GM23248 (cell line): ENCODE data around the gene SERPINA5. TPM values are rescaled to one million over a fixed set of nuclear protein-coding genes. Genes with fewer than 3 reads are reported as not detected.

ENCODE experiments used
- DNase-seq: peaks from one replicate; pipeline ENCODE4 v3.0.0-alpha.2; 2015
- H2AFZ ChIP-seq: fragments of 200-600 bp; sonication (generic); 2 replicates; pipeline ENCODE4 v1.6.1; 2016; ENCODE audit warnings: antibody characterized with exemption
- H3F3A ChIP-seq: fragments of 200-600 bp; sonication (generic); 2 replicates; pipeline ENCODE4 v1.6.1; 2016; ENCODE audit warnings: mild to moderate bottlenecking, antibody characterized with exemption, mixed run types; ENCODE audit not compliant: insufficient read depth
- H3K27ac ChIP-seq: fragments of 200-600 bp; sonication (generic); 2 replicates; pipeline ENCODE4 v1.5.1; 2016; ENCODE audit warnings: mild to moderate bottlenecking
- H3K27me3 ChIP-seq: fragments of 200-600 bp; sonication (generic); replicated peaks from 2 replicates; pipeline ENCODE4 v1.6.1; 2016; ENCODE audit warnings: mild to moderate bottlenecking; ENCODE audit not compliant: insufficient read depth
- H3K36me3 ChIP-seq: fragments of 200-600 bp; sonication (generic); 2 replicates; pipeline ENCODE4 v1.6.1; 2016; ENCODE audit warnings: low read depth, mild to moderate bottlenecking
- H3K4me1 ChIP-seq: fragments of 200-600 bp; sonication (generic); 2 replicates; pipeline ENCODE4 v1.6.1; 2016; ENCODE audit warnings: mild to moderate bottlenecking; ENCODE audit not compliant: insufficient read depth
- H3K4me2 ChIP-seq: fragments of 200-600 bp; sonication (generic); one replicate; pipeline ENCODE4 v1.6.1; 2016; ENCODE audit warnings: mild to moderate bottlenecking; ENCODE audit not compliant: unreplicated experiment
- H3K4me3 ChIP-seq: fragments of 200-600 bp; sonication (generic); 2 replicates; pipeline ENCODE4 v1.5.1; 2016; ENCODE audit warnings: mild to moderate bottlenecking
- H3K79me2 ChIP-seq: fragments of 200-600 bp; sonication (generic); 2 replicates; pipeline ENCODE4 v1.6.1; 2016; ENCODE audit warnings: mild to moderate bottlenecking; ENCODE audit not compliant: insufficient read depth
- H3K9ac ChIP-seq: fragments of 200-600 bp; sonication (generic); 2 replicates; pipeline ENCODE4 v1.6.1; 2016; ENCODE audit warnings: mild to moderate bottlenecking
- H3K9me2 ChIP-seq: fragments of 200-600 bp; sonication (generic); 2 replicates; pipeline ENCODE4 v1.6.1; 2016; ENCODE audit warnings: mixed run types, mild to moderate bottlenecking, moderate library complexity; ENCODE audit not compliant: insufficient read depth
- H3K9me3 ChIP-seq: fragments of 200-600 bp; sonication (generic); one replicate; pipeline ENCODE4 v1.6.1; 2017; ENCODE audit warnings: low read depth
- H4K20me1 ChIP-seq: fragments of 200-600 bp; sonication (generic); 2 replicates; pipeline ENCODE4 v1.6.0; 2016; ENCODE audit not compliant: insufficient read depth
- EZH2 ChIP-seq: fragments of 200-600 bp; sonication (generic); IDR thresholded peaks from 2 replicates; pipeline ENCODE4 v1.6.1; 2018; ENCODE audit warnings: antibody characterized with exemption, mild to moderate bottlenecking; ENCODE audit not compliant: insufficient read depth, poor library complexity, severe bottlenecking
- EZH2phosphoT487 ChIP-seq: fragments of 200-600 bp; sonication (generic); IDR thresholded peaks from 2 replicates; pipeline ENCODE4 v1.6.1; 2018; ENCODE audit warnings: antibody characterized with exemption, moderate library complexity, mild to moderate bottlenecking, low read depth; ENCODE audit not compliant: insufficient read depth
- WGBS, 2 experiments: methylation state at CpG; one replicate each; pipeline ENCODE4 v1.1.6; 2015 to 2017; ENCODE audit warnings: low lambda C conversion rate in 2 of 2, low coverage in 1 of 2; ENCODE audit errors: missing lambda C conversion rate in 2 of 2; 5-methylcytosine and 5-hydroxymethylcytosine counted together
- in situ Hi-C: fragments of 300-500 bp; cut with MboI; formaldehyde crosslinking; loops from 2 replicates; pipeline ENCODE4 v1.15.0; 2020
- polyA plus RNA-seq: library from polyadenylated mRNA; unstranded; fragments of >200 nt; fragmentation: Nextera tagmentation; extraction: Ambion mirVana; gene quantifications from 2 replicates; pipeline ENCODE4 v1.2.1, GENCODE V29; 2016
- total RNA-seq: library from RNA; depleted of rRNA; stranded (reverse); fragments of >200 nt; shearing (Covaris generic); gene quantifications from 2 replicates; pipeline ENCODE4 v1.2.3, GENCODE V29; 2014

SERPINA5 gene
- total and polyA plus RNA-seq, 2 experiments from 2014 or later, result not detected

DNA sequence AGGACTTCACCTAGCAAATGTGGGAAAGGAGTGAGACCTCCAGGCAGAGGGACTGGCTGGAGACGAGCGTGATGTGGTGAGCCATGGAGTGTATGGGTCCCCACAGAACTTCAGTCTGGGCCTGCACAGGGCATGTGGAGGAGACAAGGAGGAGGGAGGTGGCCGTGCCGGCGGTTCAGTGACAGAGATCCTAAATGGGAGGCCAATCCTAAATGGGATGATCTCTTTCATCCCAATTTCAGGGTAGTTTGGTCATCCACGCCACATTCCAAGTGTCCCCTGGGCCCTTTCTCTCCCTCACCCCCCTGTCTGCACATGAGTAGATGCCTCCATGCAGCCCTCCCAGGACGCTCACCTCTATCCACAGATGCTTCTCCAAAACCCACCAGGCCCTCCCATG is 13.2 kb downstream of the SERPINA5 start:
- Histone ChIP-seq H4K20me1 (no peaks in the 10 kb centered on the region), H3K27me3 (0 out of 2 replicates have a peak, but pooled peaks cover 3% of the 10 kb centered on the region), H3K4me3 (no peak overlapping the region), H3K9me3 (no peaks in the 10 kb centered on the region), H3F3A (0 out of 2 replicates have a peak, but pooled peaks cover 1% of the 10 kb centered on the region), H3K4me1 (peaks cover 7% of the 10 kb centered on the region), H3K36me3 (no peaks in the 10 kb centered on the region), H3K4me2 (no peak overlapping the region), H3K79me2 (no peaks in the 10 kb centered on the region), H3K9me2 (no peaks in the 10 kb centered on the region), H2AFZ (no peak overlapping the region), H3K9ac (no peak overlapping the region), H3K27ac (no peak overlapping the region)
- WGBS, 2 experiments, result 79 to 91% methylated on average over 6 to 7 of the region's 7 CpGs
- DNase-seq, result no peak
- in situ Hi-C loops, result no loop called here
- TF ChIP-seq EZH2, result no peak
- TF ChIP-seq EZH2phosphoT487, result no peak

GRCh38 chr14:94595912-94596311 is 14.7 kb downstream of the SERPINA5 start:
- Histone ChIP-seq H3K27ac (no peak overlapping the region), H3K4me2 (no peak overlapping the region), H3K79me2 (no peaks in the 10 kb centered on the region), H2AFZ (no peak overlapping the region), H3K4me3 (no peak overlapping the region), H3K36me3 (no peaks in the 10 kb centered on the region), H3F3A (peaks cover 10% of the 10 kb centered on the region; the same call in 1 of the 2 replicates), H3K9me2 (no peaks in the 10 kb centered on the region), H3K4me1 (peaks cover 21% of the 10 kb centered on the region), H3K27me3 (no peaks in the 10 kb centered on the region), H4K20me1 (no peaks in the 10 kb centered on the region), H3K9ac (no peak overlapping the region), H3K9me3 (no peaks in the 10 kb centered on the region)
- TF ChIP-seq EZH2 (no peak), EZH2phosphoT487 (no peak)
- in situ Hi-C loops, result no loop called here
- 56 to 57% methylated on average over 2 of the region's 2 CpGs for WGBS, 2 experiments
- no peak for DNase-seq

- Histone ChIP-seq H3K27ac (no peak overlapping the region), H3K4me2 (no peak overlapping the region), H3K9me3 (no peaks in the 10 kb centered on the region), H3K4me1 (peaks cover 24% of the 10 kb centered on the region), H3F3A (peaks cover 12% of the 10 kb centered on the region; the same call in 1 of the 2 replicates), H3K4me3 (no peak overlapping the region), H3K36me3 (no peaks in the 10 kb centered on the region), H4K20me1 (no peaks in the 10 kb centered on the region), H3K79me2 (no peaks in the 10 kb centered on the region), H3K9ac (no peak overlapping the region), H2AFZ (no peak overlapping the region), H3K9me2 (no peaks in the 10 kb centered on the region), H3K27me3 (no peaks in the 10 kb centered on the region)
- in situ Hi-C loops, result no loop called here
- TF ChIP-seq EZH2 (no peak), EZH2phosphoT487 (no peak)
- no peak for DNase-seq
- 79 to 87% methylated on average over 9 of the region's 9 CpGs for WGBS, 2 experiments
These were observed 15.1 kb downstream of the SERPINA5 start for GRCh38 chr14:94596361-94596760.

DNA sequence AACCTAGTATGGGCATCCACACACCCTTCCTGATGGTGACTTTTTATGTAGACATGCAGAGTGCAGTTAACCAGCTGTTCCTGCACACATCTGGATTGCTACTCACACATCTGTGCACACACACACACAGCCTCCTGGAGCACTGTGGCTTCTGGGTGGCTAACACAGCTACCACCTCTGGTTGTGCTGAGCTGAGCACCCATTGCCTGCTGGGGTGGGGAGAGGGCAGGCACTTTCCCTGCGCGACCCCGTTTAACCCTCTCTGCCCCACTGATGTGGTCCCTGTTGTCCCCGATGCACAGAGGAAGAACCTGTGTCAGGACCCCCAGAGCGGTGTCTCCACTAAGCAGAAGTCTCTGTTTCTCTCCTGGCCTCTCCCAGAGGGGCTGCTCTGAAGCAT is 16.6 kb downstream of the SERPINA5 start:
- TF ChIP-seq EZH2phosphoT487, result no peak
- no peak for TF ChIP-seq EZH2
- Histone ChIP-seq H3K27ac (no peak overlapping the region), H4K20me1 (no peaks in the 10 kb centered on the region), H3K36me3 (no peaks in the 10 kb centered on the region), H3K4me3 (no peak overlapping the region), H3K27me3 (no peaks in the 10 kb centered on the region), H3K4me1 (peaks cover 36% of the 10 kb centered on the region), H3K79me2 (no peaks in the 10 kb centered on the region), H3K9me3 (no peaks in the 10 kb centered on the region), H3K9ac (no peak overlapping the region), H3F3A (peaks cover 17% of the 10 kb centered on the region; the same call in 1 of the 2 replicates), H2AFZ (no peak overlapping the region), H3K4me2 (no peak overlapping the region), H3K9me2 (no peaks in the 10 kb centered on the region)
- WGBS, 2 experiments, result 74 to 76% methylated on average over 5 of the region's 5 CpGs
- no peak for DNase-seq
- in situ Hi-C loops, result no loop called here

- Histone ChIP-seq H3K79me2 (no peaks in the 10 kb centered on the region), H3K4me3 (no peak overlapping the region), H3F3A (peaks cover 17% of the 10 kb centered on the region; the same call in 1 of the 2 replicates), H3K4me2 (no peak overlapping the region), H4K20me1 (no peaks in the 10 kb centered on the region), H3K27me3 (no peaks in the 10 kb centered on the region), H3K9ac (no peak overlapping the region), H3K4me1 (peaks cover 36% of the 10 kb centered on the region), H3K36me3 (no peaks in the 10 kb centered on the region), H3K9me2 (no peaks in the 10 kb centered on the region), H3K9me3 (no peaks in the 10 kb centered on the region), H2AFZ (no peak overlapping the region), H3K27ac (peak overlapping the region; percentile 78; the same call in 1 of the 2 replicates)
- in situ Hi-C loops, result no loop called here
- no peak for DNase-seq
- WGBS, 2 experiments, result 71 to 88% methylated on average over 7 of the region's 7 CpGs
- no peak for TF ChIP-seq EZH2phosphoT487
- TF ChIP-seq EZH2, result no peak
These were observed 17.2 kb downstream of the SERPINA5 start for GRCh38 chr14:94598506-94598815.
